GM12872 (cell line): Measurements from ENCODE around the gene DPP10.

Experiments
- CTCF ChIP-seq: IDR thresholded peaks from 3 replicates; pipeline ENCODE4 v1.5.1; 2011; ENCODE audit warnings: low read depth, mild to moderate bottlenecking, low read length, moderate library complexity; ENCODE audit not compliant: insufficient read depth

Gene DPP10

GRCh38 chr2:114468343-114468742, 25.9 kb downstream of the DPP10 start:
- no peak for TF ChIP-seq CTCF

GRCh38 chr2:114472246-114472645, 29.8 kb downstream of the DPP10 start:
- no peak for TF ChIP-seq CTCF

DNA sequence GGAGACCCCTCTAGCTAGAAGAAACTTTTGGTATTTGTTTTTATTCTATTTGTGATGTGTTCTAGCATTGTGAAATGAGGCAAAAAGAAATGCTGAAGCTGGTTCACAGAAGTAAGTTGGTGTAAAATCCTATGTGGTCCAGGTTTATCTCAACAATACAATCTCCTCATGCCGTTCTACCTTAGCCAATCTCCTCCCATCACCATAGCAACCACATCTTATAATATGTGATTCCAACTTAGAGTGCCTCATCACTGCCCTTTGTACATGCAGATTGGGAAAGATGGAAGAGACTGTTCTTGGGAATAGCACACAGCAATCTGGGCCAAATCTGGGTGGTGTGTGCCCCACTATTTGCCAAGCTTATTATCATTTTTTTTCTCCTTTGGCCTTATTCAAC, 30.3 kb downstream of the DPP10 start:
- no peak for TF ChIP-seq CTCF

DNA sequence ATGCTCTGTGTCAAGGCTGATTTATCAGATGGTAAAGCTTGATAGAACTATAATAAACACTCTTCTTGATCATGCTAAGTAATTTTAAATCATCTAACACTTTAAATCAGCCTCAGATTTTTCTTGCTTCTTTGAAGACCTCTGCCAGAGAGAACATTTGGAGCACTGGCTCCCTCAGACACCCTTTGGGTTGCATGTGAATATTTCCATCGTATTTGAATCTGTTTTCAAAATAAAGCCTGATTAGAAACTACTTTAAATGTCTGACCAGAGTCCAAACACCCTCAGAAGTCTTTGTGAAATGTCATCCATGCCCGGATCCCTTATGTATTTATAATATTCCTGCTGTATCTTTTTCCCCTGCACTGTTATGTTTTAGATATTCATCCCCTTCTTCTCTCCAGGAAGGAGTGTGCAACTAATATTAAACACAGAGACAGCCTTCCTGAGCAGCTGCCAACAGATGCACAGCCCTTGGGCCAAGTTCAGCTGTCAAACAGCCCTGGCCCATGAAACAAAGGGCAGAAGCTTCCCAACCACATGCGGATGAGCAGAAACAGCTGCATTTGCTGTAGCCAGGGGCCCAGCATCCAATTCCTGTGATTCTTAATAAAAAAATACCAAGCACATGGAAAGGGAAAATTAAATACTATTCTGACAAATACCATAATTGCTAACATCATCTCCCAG, 46.5 kb downstream of the DPP10 start:
- TF ChIP-seq CTCF, result no peak

DNA sequence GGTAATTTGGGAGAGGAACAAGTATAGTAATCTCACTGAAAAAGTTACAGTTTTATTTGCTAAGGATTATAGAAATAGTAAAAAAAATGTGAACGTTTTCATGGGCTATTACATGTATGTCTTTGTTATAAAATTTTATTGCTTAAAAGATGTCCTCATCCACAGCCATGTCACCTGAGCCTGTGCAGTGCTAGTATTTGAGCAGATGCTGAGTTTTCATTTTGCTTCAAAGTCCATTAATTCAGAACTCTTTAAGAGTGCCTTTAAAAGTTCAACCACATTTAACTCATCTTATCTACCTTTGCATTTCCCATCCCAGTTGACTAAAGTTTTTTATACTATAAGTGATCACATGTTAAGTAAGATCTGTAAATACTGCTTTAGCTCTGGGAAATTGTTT, 52.6 kb downstream of the DPP10 start:
- TF ChIP-seq CTCF, result no peak

GRCh38 chr2:114496959-114497358, 54.5 kb downstream of the DPP10 start:
- TF ChIP-seq CTCF, result no peak

DNA sequence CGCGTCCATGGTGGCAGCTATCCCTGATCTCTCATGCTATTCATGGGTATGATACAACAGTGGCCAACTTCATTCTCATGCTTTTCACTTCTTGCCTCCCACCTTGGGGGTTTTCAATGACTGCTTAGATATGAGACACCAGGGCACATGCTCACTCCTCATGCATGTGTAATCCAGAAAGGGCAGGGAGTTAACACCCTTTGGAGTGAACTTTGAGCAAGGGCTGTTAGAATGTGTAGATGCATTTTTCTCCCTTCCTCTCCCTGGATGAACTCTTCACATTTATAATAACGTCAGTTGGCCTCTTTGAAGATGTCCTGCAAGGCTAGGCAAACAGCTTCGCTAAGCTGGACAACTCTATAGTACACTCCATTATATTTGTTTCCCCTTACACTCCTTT, 56.7 kb downstream of the DPP10 start:
- no peak for TF ChIP-seq CTCF
